ENCODE data around the gene PDILT. TPM values are rescaled to one million over a fixed set of nuclear protein-coding genes. Genes with fewer than 3 reads are reported as not detected.

PDILT gene
- total RNA-seq, 4 donors from 2014 or later = not detected

DNA sequence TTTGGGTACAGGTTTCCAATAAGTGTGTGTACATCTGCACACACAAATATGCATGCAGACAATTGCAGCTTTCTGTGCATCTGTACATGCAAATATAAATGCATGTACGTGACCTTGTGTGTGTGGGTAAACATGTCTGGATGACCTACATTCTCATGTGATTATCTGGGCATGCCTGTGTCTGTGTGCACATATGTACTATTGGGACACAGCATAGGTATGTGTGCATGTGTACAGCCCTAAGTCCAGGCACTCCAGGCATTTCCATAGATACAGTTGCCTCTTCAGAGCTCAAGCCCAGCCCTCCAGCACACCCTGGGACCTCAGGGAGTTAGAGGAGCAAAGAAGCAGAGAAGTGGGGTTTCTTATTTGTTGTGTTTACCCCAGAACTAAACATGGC is 70.1 kb downstream of the PDILT start:
- intact Hi-C loops (cut with DNase I; ENCODE audit: low total_unique reads) = no loop called here
- H3K4me1 ChIP-seq = no peaks in the 10 kb centered on the region
- DNase-seq = no peak

DNA sequence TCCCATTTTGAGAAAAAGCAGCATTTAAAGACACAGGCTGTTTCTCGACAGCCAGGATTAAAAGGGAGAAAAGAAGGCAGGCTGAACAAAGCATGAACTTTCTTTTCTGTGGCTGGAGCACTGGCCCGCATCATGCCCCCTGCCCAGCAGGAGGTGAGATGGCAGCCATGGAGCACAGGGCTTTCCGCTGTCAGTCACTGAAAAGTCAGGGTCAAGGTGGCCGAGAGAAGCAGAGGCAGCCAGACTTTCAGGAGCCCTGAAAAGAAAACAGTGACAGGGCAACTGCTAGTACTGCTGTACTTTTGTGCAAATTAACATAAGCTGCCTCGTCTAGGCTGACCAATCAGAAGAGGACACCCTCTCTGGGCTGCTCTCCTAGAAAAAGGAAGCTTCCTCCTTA is 71.4 kb downstream of the PDILT start:
- Histone ChIP-seq H3K27ac (no peak overlapping the region), H3K9me3 (no peaks in the 10 kb centered on the region), H3K36me3 (no peaks in the 10 kb centered on the region), H3K4me3 (no peak overlapping the region), H3K4me1 (no peaks in the 10 kb centered on the region), H3K27me3 (no peaks in the 10 kb centered on the region)
- no peak for TF ChIP-seq POLR2A (IDR thresholded peaks at IDR 0.05)
- TF ChIP-seq, protein P1, sequence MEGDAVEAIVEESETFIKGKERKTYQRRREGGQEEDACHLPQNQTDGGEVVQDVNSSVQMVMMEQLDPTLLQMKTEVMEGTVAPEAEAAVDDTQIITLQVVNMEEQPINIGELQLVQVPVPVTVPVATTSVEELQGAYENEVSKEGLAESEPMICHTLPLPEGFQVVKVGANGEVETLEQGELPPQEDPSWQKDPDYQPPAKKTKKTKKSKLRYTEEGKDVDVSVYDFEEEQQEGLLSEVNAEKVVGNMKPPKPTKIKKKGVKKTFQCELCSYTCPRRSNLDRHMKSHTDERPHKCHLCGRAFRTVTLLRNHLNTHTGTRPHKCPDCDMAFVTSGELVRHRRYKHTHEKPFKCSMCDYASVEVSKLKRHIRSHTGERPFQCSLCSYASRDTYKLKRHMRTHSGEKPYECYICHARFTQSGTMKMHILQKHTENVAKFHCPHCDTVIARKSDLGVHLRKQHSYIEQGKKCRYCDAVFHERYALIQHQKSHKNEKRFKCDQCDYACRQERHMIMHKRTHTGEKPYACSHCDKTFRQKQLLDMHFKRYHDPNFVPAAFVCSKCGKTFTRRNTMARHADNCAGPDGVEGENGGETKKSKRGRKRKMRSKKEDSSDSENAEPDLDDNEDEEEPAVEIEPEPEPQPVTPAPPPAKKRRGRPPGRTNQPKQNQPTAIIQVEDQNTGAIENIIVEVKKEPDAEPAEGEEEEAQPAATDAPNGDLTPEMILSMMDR (IDR thresholded peaks at IDR 0.05) = no peak
- intact Hi-C loops (cut with DNase I; ENCODE audit: low total_unique reads) = no loop called here
- DNase-seq = no peak

More for the DNA sequence above, 70.1 kb downstream of the PDILT start:
- no peaks in the 10 kb centered on the region for H3K27me3 ChIP-seq
- H3K36me3 ChIP-seq = no peaks in the 10 kb centered on the region
- no peaks in the 10 kb centered on the region for H3K9me3 ChIP-seq
- TF ChIP-seq, protein P1 (IDR thresholded peaks at IDR 0.05) = no peak
- TF ChIP-seq POLR2A (IDR thresholded peaks at IDR 0.05) = no peak
- no peak overlapping the region for H3K27ac ChIP-seq
- H3K4me3 ChIP-seq = no peak overlapping the region

DNA sequence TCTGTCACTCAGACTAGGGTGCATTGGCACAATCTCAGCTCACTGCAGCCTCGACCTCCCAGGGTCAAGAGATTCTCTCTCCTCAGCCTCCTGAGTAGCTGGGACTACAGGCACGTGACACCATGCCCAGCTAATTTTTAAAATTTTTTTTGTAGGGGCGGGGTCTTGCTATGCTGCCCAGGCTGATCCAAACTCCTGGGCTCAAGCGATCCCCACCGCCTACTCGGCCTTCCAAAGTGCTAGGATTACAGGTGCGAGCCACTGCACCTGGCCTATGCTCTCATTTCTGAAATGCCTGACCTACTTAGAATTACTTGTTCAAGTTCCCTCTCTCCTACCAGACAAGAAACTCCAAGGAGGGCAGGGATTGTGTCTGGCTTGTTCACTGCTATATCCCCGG is 72.1 kb downstream of the PDILT start:
- Histone ChIP-seq H3K4me3 (no peak overlapping the region), H3K4me1 (no peaks in the 10 kb centered on the region), H3K36me3 (no peaks in the 10 kb centered on the region), H3K9me3 (no peaks in the 10 kb centered on the region), H3K27ac (no peak overlapping the region), H3K27me3 (no peaks in the 10 kb centered on the region)
- intact Hi-C loops (cut with DNase I; ENCODE audit: low total_unique reads) = no loop called here
- TF ChIP-seq POLR2A (IDR thresholded peaks at IDR 0.05) = no peak
- TF ChIP-seq, protein P1 (IDR thresholded peaks at IDR 0.05) = no peak
- no peak for DNase-seq

DNA sequence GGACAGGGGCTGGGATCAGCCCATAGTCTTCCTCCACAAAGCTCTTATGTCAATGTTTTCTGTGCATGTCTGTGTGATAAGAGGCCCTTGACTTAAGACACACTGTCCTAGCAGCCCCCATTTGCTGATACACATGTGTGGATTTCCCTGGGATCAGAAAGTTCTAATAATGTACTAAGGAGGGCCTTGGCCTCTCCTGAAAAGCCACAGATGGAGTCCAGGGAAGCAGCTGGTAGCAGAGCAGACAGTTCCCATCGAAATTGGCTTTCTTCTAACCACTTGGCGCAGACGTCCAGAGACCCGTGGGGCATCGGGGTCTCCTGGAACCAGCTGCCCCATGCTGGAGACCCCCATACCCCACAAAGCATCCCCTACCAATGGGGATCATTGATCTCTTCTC is 72.9 kb downstream of the PDILT start:
- no peak for TF ChIP-seq POLR2A (IDR thresholded peaks at IDR 0.05)
- TF ChIP-seq, protein P1 (IDR thresholded peaks at IDR 0.05) = no peak
- no peak for DNase-seq
- intact Hi-C loops (cut with DNase I; ENCODE audit: low total_unique reads) = no loop called here
- Histone ChIP-seq H3K9me3 (no peaks in the 10 kb centered on the region), H3K4me1 (no peaks in the 10 kb centered on the region), H3K36me3 (no peaks in the 10 kb centered on the region), H3K27me3 (no peaks in the 10 kb centered on the region), H3K27ac (no peak overlapping the region), H3K4me3 (no peak overlapping the region)

DNA sequence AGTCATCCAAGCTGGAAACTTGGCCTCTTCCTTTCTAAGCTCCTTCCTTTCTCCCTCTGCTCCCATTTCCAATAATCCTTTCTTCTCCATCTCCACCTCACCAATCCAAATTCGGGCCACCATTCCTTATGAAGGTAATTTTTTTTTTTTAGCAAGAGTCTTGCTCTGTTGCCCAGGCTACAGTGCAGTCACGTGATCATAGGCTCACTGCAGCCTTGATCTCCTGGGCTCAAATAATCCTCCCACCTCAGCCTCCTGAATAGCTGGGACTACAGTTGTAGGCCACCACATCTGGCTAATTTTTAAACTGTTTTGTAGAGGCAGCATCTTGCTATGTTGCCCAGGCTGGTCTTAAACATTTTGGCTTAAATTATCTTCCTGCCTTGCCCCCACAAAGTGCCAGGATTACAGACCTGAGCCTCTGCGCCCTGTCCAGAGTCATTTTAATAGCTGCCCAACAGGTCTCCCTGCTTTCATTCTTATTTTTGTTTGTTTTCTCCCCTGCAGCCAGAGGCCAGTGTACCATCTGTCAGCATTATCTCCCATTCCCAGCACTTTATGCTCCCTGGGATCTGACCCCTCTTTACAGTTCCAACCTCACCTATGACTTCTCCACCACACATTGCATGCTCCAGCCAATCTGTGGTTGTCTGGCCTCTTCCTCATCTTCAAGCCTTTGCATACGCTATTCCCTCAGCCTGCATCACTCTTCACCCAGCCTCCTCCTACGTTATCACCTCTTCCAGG is 75.0 kb downstream of the PDILT start:
- DNase-seq = no peak
- Histone ChIP-seq H3K27me3 (no peaks in the 10 kb centered on the region), H3K27ac (no peak overlapping the region), H3K4me1 (no peaks in the 10 kb centered on the region), H3K9me3 (no peaks in the 10 kb centered on the region), H3K36me3 (no peaks in the 10 kb centered on the region), H3K4me3 (no peak overlapping the region)
- intact Hi-C loops (cut with DNase I; ENCODE audit: low total_unique reads) = no loop called here
- TF ChIP-seq POLR2A (IDR thresholded peaks at IDR 0.05) = no peak
- TF ChIP-seq, protein P1 (IDR thresholded peaks at IDR 0.05) = no peak

All from uterus (tissue), 4 donors.